ENCODE measurements around the gene SLC24A3.

DNA sequence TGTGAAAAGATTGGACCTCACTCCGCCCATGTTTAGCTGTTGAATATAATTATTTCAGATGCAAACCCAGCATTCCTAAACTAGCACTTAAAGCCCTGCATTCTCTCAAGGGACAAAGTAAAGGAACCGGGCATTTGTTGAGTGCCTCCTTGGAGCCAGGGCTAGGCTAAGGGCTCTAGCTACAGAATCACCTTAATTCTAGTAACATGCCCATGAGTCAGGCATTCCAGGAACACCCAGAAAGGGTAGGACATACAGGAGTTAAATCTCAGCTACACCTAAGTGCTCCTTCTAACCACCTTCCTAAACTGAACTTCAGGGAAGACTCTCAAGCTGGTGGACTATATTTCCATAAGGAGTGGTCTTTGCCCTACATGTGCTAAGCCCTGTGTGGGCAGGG is 89.4 kb downstream of the SLC24A3 start:
- TF ChIP-seq, protein P1, sequence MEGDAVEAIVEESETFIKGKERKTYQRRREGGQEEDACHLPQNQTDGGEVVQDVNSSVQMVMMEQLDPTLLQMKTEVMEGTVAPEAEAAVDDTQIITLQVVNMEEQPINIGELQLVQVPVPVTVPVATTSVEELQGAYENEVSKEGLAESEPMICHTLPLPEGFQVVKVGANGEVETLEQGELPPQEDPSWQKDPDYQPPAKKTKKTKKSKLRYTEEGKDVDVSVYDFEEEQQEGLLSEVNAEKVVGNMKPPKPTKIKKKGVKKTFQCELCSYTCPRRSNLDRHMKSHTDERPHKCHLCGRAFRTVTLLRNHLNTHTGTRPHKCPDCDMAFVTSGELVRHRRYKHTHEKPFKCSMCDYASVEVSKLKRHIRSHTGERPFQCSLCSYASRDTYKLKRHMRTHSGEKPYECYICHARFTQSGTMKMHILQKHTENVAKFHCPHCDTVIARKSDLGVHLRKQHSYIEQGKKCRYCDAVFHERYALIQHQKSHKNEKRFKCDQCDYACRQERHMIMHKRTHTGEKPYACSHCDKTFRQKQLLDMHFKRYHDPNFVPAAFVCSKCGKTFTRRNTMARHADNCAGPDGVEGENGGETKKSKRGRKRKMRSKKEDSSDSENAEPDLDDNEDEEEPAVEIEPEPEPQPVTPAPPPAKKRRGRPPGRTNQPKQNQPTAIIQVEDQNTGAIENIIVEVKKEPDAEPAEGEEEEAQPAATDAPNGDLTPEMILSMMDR (IDR thresholded peaks at IDR 0.05), result no peak
- no peak for TF ChIP-seq ZFX (IDR thresholded peaks at IDR 0.05; ENCODE audit: borderline replicate concordance)
